Neural progenitor cell (in vitro differentiated cells): ENCODE results near the gene SLC9A5.

ENCODE experiments used
- CTCF ChIP-seq: fragments of 200-600 bp; sonication (generic); IDR thresholded peaks from 2 replicates; pipeline ENCODE4 v1.5.1; 2017; ENCODE audit warnings: antibody characterized with exemption, mild to moderate bottlenecking
- EZH2phosphoT487 ChIP-seq: fragments of 200-600 bp; sonication (generic); IDR thresholded peaks from 2 replicates; pipeline ENCODE4 v1.6.1; 2017; ENCODE audit warnings: antibody characterized with exemption

- TF ChIP-seq CTCF, result no peak
- no peak for TF ChIP-seq EZH2phosphoT487
These were observed 20.6 kb upstream of the SLC9A5 start for GRCh38 chr16:67228034-67228785.
